IPS-20b (cell line): ENCODE data around the gene CSKMT.

Source experiments
- H3K27ac ChIP-seq: one replicate; pipeline ENCODE4 v1.5.1; 2013; ENCODE audit warnings: low read length
- H3K27me3 ChIP-seq: 2 replicates; pipeline ENCODE4 v1.6.1; 2013; ENCODE audit warnings: mild to moderate bottlenecking, low read length, inconsistent platforms; ENCODE audit not compliant: insufficient read depth
- H3K36me3 ChIP-seq: 2 replicates; pipeline ENCODE4 v1.6.1; 2013; ENCODE audit warnings: low read depth, mild to moderate bottlenecking, inconsistent platforms, low read length, moderate library complexity; ENCODE audit not compliant: insufficient read depth
- H3K4me1 ChIP-seq: 2 replicates; pipeline ENCODE4 v1.6.1; 2013; ENCODE audit warnings: mild to moderate bottlenecking, control low read depth, inconsistent platforms, low read length, moderate library complexity; ENCODE audit not compliant: insufficient read depth
- H3K4me3 ChIP-seq: 2 replicates; pipeline ENCODE4 v1.5.1; 2013; ENCODE audit warnings: mild to moderate bottlenecking, low read length, inconsistent platforms
- H3K9ac ChIP-seq: 2 replicates; pipeline ENCODE4 v1.6.1; 2013; ENCODE audit warnings: low read depth, mild to moderate bottlenecking, inconsistent platforms, low read length, moderate library complexity
- H3K9me3 ChIP-seq: 2 replicates; pipeline ENCODE4 v1.6.1; 2013; ENCODE audit warnings: mild to moderate bottlenecking, low read depth, low read length, inconsistent platforms; ENCODE audit not compliant: insufficient read depth

Gene CSKMT

GRCh38 chr11:62710001-62710345 is 44.9 kb downstream of the CSKMT start:
- H3K27me3 ChIP-seq, result no peaks in the 10 kb centered on the region

GRCh38 chr11:62712276-62712812 is 47.2 kb downstream of the CSKMT start:
- no peak overlapping the region for H3K9ac ChIP-seq
- peaks cover 69% of the 10 kb centered on the region for H3K36me3 ChIP-seq
- H3K9me3 ChIP-seq, result no peaks in the 10 kb centered on the region
- H3K27me3 ChIP-seq, result no peaks in the 10 kb centered on the region
- H3K4me3 ChIP-seq, result no peak overlapping the region
- no peak overlapping the region for H3K27ac ChIP-seq
- H3K4me1 ChIP-seq, result peaks cover 26% of the 10 kb centered on the region; the same call in 1 of the 2 replicates

More at GRCh38 chr11:62710001-62710345, 44.9 kb downstream of the CSKMT start:
- Histone ChIP-seq H3K4me1 (peaks cover 29% of the 10 kb centered on the region; the same call in 1 of the 2 replicates), H3K9me3 (no peaks in the 10 kb centered on the region), H3K36me3 (peaks cover 49% of the 10 kb centered on the region), H3K27ac (peak overlapping the region; percentile 96), H3K4me3 (peak overlapping the region; percentile 93), H3K9ac (peak overlapping the region; percentile 88)

GRCh38 chr11:62712861-62713260 is 47.7 kb downstream of the CSKMT start:
- H3K36me3 ChIP-seq, result peaks cover 74% of the 10 kb centered on the region
- H3K27ac ChIP-seq, result no peak overlapping the region
- H3K4me3 ChIP-seq, result no peak overlapping the region
- no peak overlapping the region for H3K9ac ChIP-seq
- peaks cover 22% of the 10 kb centered on the region; the same call in 1 of the 2 replicates for H3K4me1 ChIP-seq
- H3K27me3 ChIP-seq, result no peaks in the 10 kb centered on the region
- no peaks in the 10 kb centered on the region for H3K9me3 ChIP-seq

GRCh38 chr11:62713343-62713742 is 48.2 kb downstream of the CSKMT start:
- peaks cover 79% of the 10 kb centered on the region for H3K36me3 ChIP-seq
- peaks cover 17% of the 10 kb centered on the region; the same call in 1 of the 2 replicates for H3K4me1 ChIP-seq
- no peak overlapping the region for H3K27ac ChIP-seq
- H3K4me3 ChIP-seq, result no peak overlapping the region
- no peaks in the 10 kb centered on the region for H3K27me3 ChIP-seq
- no peaks in the 10 kb centered on the region for H3K9me3 ChIP-seq
- no peak overlapping the region for H3K9ac ChIP-seq

- Histone ChIP-seq H3K36me3 (peaks cover 96% of the 10 kb centered on the region), H3K4me3 (no peak overlapping the region), H3K27ac (no peak overlapping the region), H3K4me1 (peaks cover 7% of the 10 kb centered on the region; the same call in 1 of the 2 replicates), H3K9ac (no peak overlapping the region), H3K27me3 (no peaks in the 10 kb centered on the region), H3K9me3 (no peaks in the 10 kb centered on the region)
Observed at GRCh38 chr11:62715150-62716130, 50.3 kb downstream of the CSKMT start.

- Histone ChIP-seq H3K4me3 (no peak overlapping the region), H3K27ac (no peak overlapping the region), H3K36me3 (peaks cover 96% of the 10 kb centered on the region), H3K9ac (no peak overlapping the region), H3K27me3 (no peaks in the 10 kb centered on the region), H3K9me3 (no peaks in the 10 kb centered on the region), H3K4me1 (peaks cover 4% of the 10 kb centered on the region; the same call in 1 of the 2 replicates)
Observed at GRCh38 chr11:62716206-62716605, 51.1 kb downstream of the CSKMT start.

- Histone ChIP-seq H3K9ac (no peak overlapping the region), H3K4me1 (peaks cover 4% of the 10 kb centered on the region; the same call in 1 of the 2 replicates), H3K4me3 (no peak overlapping the region), H3K9me3 (no peaks in the 10 kb centered on the region), H3K27ac (no peak overlapping the region), H3K36me3 (peaks cover 96% of the 10 kb centered on the region), H3K27me3 (no peaks in the 10 kb centered on the region)
Observed at GRCh38 chr11:62716816-62717215, 51.7 kb downstream of the CSKMT start.
